ENCODE data around the gene TOP1.
"Not testable (repeated sequence)": the region's sequence is repeated elsewhere in the genome, so short reads cannot be mapped to it uniquely, and the experiment has no call there.

The TOP1 gene

GRCh38 chr20:41119614-41120561 lies 91.3 kb downstream of the TOP1 start:
- TF ChIP-seq CTCF (conservative IDR thresholded peaks at IDR 0.05; ENCODE audit: low read depth, low read length), result no peak
- no peak for DNase-seq (ENCODE audit: low read depth)
- no peak overlapping the region for H3K4me3 ChIP-seq (ENCODE audit: low read length)

GRCh38 chr20:41121399-41121798 lies 92.8 kb downstream of the TOP1 start:
- DNase-seq (ENCODE audit: low read depth), result no peak
- no peak for TF ChIP-seq CTCF (conservative IDR thresholded peaks at IDR 0.05; ENCODE audit: low read depth, low read length)
- H3K4me3 ChIP-seq (ENCODE audit: low read length), result no peak overlapping the region

GRCh38 chr20:41123631-41124030 lies 95.0 kb downstream of the TOP1 start:
- DNase-seq (ENCODE audit: low read depth), result no peak
- no peak for TF ChIP-seq CTCF (conservative IDR thresholded peaks at IDR 0.05; ENCODE audit: low read depth, low read length)

GRCh38 chr20:41124451-41125094 lies 96.0 kb downstream of the TOP1 start:
- H3K4me3 ChIP-seq (ENCODE audit: low read length), result no peak overlapping the region
- TF ChIP-seq CTCF (conservative IDR thresholded peaks at IDR 0.05; ENCODE audit: low read depth, low read length), result no peak
- no peak for DNase-seq (ENCODE audit: low read depth)

More at GRCh38 chr20:41123631-41124030, 95.0 kb downstream of the TOP1 start:
- H3K4me3 ChIP-seq (ENCODE audit: low read length), result no peak overlapping the region

GRCh38 chr20:41125530-41126457 lies 97.2 kb downstream of the TOP1 start:
- DNase-seq (ENCODE audit: low read depth), result no peak
- no peak overlapping the region for H3K4me3 ChIP-seq (ENCODE audit: low read length)
- no peak for TF ChIP-seq CTCF (conservative IDR thresholded peaks at IDR 0.05; ENCODE audit: low read depth, low read length)

- no peak overlapping the region for H3K4me3 ChIP-seq (ENCODE audit: low read length)
- DNase-seq (ENCODE audit: low read depth), result no peak
- TF ChIP-seq CTCF (conservative IDR thresholded peaks at IDR 0.05; ENCODE audit: low read depth, low read length), result no peak
Observed at GRCh38 chr20:41126719-41127118, 98.1 kb downstream of the TOP1 start.

- DNase-seq (ENCODE audit: low read depth); H3K4me3 ChIP-seq (ENCODE audit: low read length): not testable (repeated sequence)
Observed at GRCh38 chr20:41128317-41128716, 99.7 kb downstream of the TOP1 start.

Data from retinal pigment epithelial cell (primary cell).